Immature natural killer cell (primary cell): ENCODE measurements around the gene FOXP1. TPM values are rescaled to one million over a fixed set of nuclear protein-coding genes. Genes with fewer than 3 reads are reported as not detected.

Source experiments
- DNase-seq, 3 donors: peaks; one replicate each; pipeline ENCODE4 v3.0.0; 2022; ENCODE audit warnings: mixed read lengths in 1 of 3
- H3K27ac Mint-ChIP-seq, 6 donors: one replicate each; pipeline ENCODE4 v1.8.0; 2020; ENCODE audit warnings: mixed read lengths in 6 of 6, mild to moderate bottlenecking in 5 of 6, inconsistent platforms in 4 of 6, moderate library complexity in 3 of 6
- H3K27me3 Mint-ChIP-seq, 3 donors: one replicate each; pipeline ENCODE4 v1.8.0; 2020 to 2021; ENCODE audit warnings: low read depth in 3 of 3, mild to moderate bottlenecking in 3 of 3, mixed read lengths in 3 of 3, moderate library complexity in 3 of 3, inconsistent platforms in 1 of 3
- H3K36me3 Mint-ChIP-seq, 3 donors: one replicate each; pipeline ENCODE4 v1.8.0; 2020; ENCODE audit warnings: mixed read lengths in 3 of 3, inconsistent platforms in 2 of 3, mild to moderate bottlenecking in 2 of 3
- H3K4me1 Mint-ChIP-seq, 2 donors: one replicate each; pipeline ENCODE4 v1.8.0; 2020; ENCODE audit warnings: inconsistent platforms in 2 of 2, mild to moderate bottlenecking in 2 of 2, mixed read lengths in 2 of 2, moderate library complexity in 1 of 2
- H3K4me3 Mint-ChIP-seq, 5 donors: one replicate each; pipeline ENCODE4 v1.8.0; 2020; ENCODE audit warnings: mild to moderate bottlenecking in 5 of 5, mixed read lengths in 5 of 5, inconsistent platforms in 3 of 5, moderate library complexity in 3 of 5
- H3K9me3 Mint-ChIP-seq, 6 donors: one replicate each; pipeline ENCODE4 v1.8.0; 2020; ENCODE audit warnings: mild to moderate bottlenecking in 6 of 6, mixed read lengths in 6 of 6, inconsistent platforms in 4 of 6, moderate library complexity in 3 of 6
- polyA plus RNA-seq, 3 donors: library from polyadenylated mRNA; unstranded; fragments of 300-500 nt; fragmentation: Illumina TruSeq; gene quantifications; one replicate each; pipeline ENCODE4 v1.2.3, GENCODE V29; 2021

FOXP1 gene
- polyA plus RNA-seq, 3 donors from 2014 or later: 68.2 to 133 (median 84.0) TPM

GRCh38 chr3:70963431-70964275 lies 619.9 kb downstream of the FOXP1 start:
- peaks cover 19 to 60% (median 26%) of the 10 kb centered on the region in 3 donors for H3K36me3 Mint-ChIP-seq
- no peak overlapping the region for H3K4me3 Mint-ChIP-seq
- H3K9me3 Mint-ChIP-seq: no peaks in the 10 kb centered on the region
- DNase-seq: no peak
- peaks cover 2 to 9% (median 2%) of the 10 kb centered on the region in 3 donors for H3K27me3 Mint-ChIP-seq
- peak overlapping the region in 4 of 6 donors; percentile 4 to 55 (median 37) for H3K27ac Mint-ChIP-seq
- H3K4me1 Mint-ChIP-seq: no peaks in the 10 kb centered on the region

DNA sequence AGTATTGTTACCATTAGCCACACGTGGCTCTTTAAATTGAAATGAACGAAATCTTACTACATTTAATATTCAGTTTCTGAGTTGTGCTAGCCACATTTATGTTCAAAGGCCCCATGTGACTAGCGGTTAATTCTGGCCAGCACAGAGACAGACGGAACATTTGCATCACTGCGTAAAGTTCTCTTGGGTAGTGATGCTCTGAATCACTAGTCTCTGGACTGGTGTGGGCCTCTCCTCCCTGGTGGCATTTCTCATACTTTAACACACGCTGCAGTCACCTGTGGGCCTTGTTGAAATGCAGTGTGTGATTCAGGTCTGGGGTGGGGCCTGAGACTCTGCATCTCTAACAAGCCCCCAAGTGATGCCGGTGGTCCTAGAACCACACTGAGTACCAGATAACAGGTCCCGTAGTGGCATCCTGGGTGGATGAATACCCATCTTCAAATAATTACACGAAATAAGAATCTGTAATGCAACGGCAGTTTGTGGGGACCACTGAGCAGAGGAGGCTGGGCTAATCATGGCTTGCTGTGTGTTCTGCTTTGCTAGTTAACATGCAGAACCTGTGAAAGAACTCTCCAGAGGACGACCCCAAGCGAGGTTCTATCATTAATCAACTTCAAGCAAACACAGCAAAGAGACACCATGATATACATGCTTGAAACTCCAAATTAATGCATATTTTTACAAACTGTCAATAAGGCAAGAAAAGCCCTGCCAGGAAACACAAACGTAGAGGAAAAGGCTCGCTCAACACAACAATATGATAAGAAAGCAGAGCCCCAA lies 623.8 kb downstream of the FOXP1 start:
- Mint-ChIP-seq H3K4me1 (no peaks in the 10 kb centered on the region), H3K4me3 (no peak overlapping the region), H3K27me3 (peaks cover 2 to 11% (median 4%) of the 10 kb centered on the region in 3 donors), H3K9me3 (no peaks in the 10 kb centered on the region), H3K27ac (peak overlapping the region in 2 of 6 donors; percentile 33 to 43), H3K36me3 (peaks cover 29 to 57% (median 29%) of the 10 kb centered on the region in 3 donors)
- no peak for DNase-seq

DNA sequence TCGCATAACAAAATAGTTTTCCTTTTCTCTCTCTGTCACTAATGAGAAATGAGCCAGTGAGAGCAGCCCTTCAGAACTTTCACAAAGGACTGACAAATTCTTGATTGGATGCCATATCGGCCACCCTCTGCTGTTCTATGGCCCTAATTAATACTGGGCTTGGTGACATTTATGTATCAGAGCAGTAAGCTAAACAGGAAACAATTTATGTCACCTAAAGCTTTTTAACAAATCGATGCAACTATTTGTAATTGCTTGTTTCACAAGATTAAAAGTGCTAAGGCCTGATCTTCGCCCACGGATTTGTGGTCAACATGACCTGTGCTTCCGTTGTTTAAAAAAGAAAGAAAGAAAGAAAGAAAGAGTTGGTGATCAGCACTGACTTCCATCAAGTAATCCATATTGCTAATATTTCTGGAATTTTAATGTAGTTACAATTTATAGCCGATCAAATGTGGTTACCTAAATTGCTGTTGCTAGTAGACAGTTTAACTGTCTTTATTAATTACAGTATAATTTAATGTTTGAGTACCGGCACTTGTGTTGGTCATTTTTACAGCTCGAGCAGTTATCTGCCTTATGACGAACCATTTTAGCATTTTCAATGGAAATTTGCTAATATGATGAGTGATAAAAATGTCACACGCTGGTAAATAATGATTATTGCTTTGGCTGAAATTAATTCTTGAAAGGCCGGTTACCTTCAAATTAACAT lies 631.3 kb downstream of the FOXP1 start:
- Mint-ChIP-seq H3K27ac (peak overlapping the region in 1 of 6 donors; percentile 4), H3K4me3 (no peak overlapping the region), H3K9me3 (no peaks in the 10 kb centered on the region), H3K27me3 (peaks cover 2 to 6% (median 4%) of the 10 kb centered on the region in 3 donors), H3K36me3 (peaks cover 2 to 7% (median 7%) of the 10 kb centered on the region in 3 donors), H3K4me1 (peaks cover 13 to 15% of the 10 kb centered on the region in 2 donors)
- no peak for DNase-seq

GRCh38 chr3:70951316-70951715 lies 632.2 kb downstream of the FOXP1 start:
- no peak overlapping the region for H3K27ac Mint-ChIP-seq
- peaks cover 0 to 3% (median 0%) of the 10 kb centered on the region in 3 donors for H3K36me3 Mint-ChIP-seq
- no peaks in the 10 kb centered on the region for H3K9me3 Mint-ChIP-seq
- H3K4me3 Mint-ChIP-seq: no peak overlapping the region
- peaks cover 13 to 15% of the 10 kb centered on the region in 2 donors for H3K4me1 Mint-ChIP-seq
- H3K27me3 Mint-ChIP-seq: peaks cover under 1 to 8% (median 4%) of the 10 kb centered on the region in 3 donors
- no peak for DNase-seq

GRCh38 chr3:70947579-70947978 lies 635.9 kb downstream of the FOXP1 start:
- no peak overlapping the region for H3K4me3 Mint-ChIP-seq
- H3K27ac Mint-ChIP-seq: no peak overlapping the region
- H3K36me3 Mint-ChIP-seq: peaks cover 0 to 3% (median 0%) of the 10 kb centered on the region in 3 donors
- peaks cover 13 to 15% of the 10 kb centered on the region in 2 donors for H3K4me1 Mint-ChIP-seq
- no peak for DNase-seq
- no peaks in the 10 kb centered on the region for H3K9me3 Mint-ChIP-seq
- H3K27me3 Mint-ChIP-seq: peaks cover 2 to 11% (median 8%) of the 10 kb centered on the region in 3 donors

DNA sequence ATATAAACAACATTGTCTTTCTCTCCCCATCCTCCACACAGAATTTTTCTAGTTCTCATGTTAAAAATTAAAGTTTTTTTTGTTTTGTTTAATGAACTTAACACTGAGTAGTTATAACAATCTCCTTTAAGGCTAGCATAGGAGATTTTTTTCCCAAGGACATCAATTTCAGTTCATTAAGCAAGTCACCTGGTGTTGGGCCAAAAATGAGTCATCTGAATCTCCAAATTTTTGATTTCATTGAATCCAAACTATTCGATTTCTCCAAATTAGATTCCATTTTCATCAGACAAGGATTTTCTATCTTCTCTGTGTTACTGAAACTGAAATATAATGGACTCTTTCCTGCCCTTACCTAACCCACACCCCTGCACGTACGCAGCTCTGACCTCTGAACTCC lies 639.6 kb downstream of the FOXP1 start:
- peaks cover 3 to 16% (median 5%) of the 10 kb centered on the region in 3 donors for H3K27me3 Mint-ChIP-seq
- H3K36me3 Mint-ChIP-seq: peaks cover 0 to 4% (median 3%) of the 10 kb centered on the region in 3 donors
- H3K27ac Mint-ChIP-seq: no peak overlapping the region
- no peaks in the 10 kb centered on the region for H3K4me1 Mint-ChIP-seq
- no peak overlapping the region for H3K4me3 Mint-ChIP-seq
- DNase-seq: no peak
- peaks cover 0 to 3% (median 0%) of the 10 kb centered on the region in 6 donors for H3K9me3 Mint-ChIP-seq

DNA sequence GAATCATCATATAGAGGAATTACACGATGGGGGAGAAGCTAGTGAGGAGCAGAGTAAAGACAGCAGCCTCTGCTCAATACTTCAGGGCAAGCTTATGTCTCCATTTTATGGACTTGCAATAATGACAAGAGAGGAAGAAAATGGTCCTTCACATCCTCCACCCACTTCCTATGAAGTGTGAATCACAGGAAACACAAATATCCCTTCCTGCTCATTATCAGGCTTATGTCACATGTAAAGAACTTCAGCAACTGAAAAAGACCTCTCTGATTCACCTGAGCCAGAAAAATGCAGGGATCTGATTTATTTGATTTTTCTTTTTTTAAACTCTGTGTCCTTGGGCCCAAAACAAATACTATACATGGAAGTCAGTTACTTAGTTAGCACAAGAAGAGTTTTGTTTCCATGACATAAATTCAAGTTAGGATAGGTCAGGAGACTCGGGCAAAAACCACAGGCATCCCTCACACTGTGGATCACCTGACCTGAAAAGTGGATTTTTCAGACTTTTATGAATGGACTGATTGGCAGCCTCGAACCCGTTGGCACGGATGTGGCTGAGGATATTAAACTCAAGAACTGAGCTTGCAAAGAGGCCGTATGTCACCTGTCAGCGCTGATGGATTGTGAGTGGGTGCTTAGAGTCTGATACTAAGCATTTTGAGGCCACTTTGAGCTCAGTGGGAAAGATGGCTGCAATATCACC lies 650.3 kb downstream of the FOXP1 start:
- Mint-ChIP-seq H3K4me1 (peaks cover 12 to 14% of the 10 kb centered on the region in 2 donors), H3K27ac (no peak overlapping the region), H3K36me3 (peaks cover 0 to 3% (median 0%) of the 10 kb centered on the region in 3 donors), H3K4me3 (peak overlapping the region in 1 of 5 donors; percentile 2), H3K27me3 (peaks cover under 1 to 4% (median 2%) of the 10 kb centered on the region in 3 donors), H3K9me3 (no peaks in the 10 kb centered on the region)
- DNase-seq: no peak

GRCh38 chr3:70930066-70930465 lies 653.5 kb downstream of the FOXP1 start:
- DNase-seq: no peak
- H3K4me3 Mint-ChIP-seq: no peak overlapping the region
- peaks cover 12 to 14% of the 10 kb centered on the region in 2 donors for H3K4me1 Mint-ChIP-seq
- peaks cover 2 to 11% (median 2%) of the 10 kb centered on the region in 3 donors for H3K27me3 Mint-ChIP-seq
- H3K27ac Mint-ChIP-seq: no peak overlapping the region
- H3K9me3 Mint-ChIP-seq: no peaks in the 10 kb centered on the region
- H3K36me3 Mint-ChIP-seq: peaks cover 0 to 3% (median 0%) of the 10 kb centered on the region in 3 donors

DNA sequence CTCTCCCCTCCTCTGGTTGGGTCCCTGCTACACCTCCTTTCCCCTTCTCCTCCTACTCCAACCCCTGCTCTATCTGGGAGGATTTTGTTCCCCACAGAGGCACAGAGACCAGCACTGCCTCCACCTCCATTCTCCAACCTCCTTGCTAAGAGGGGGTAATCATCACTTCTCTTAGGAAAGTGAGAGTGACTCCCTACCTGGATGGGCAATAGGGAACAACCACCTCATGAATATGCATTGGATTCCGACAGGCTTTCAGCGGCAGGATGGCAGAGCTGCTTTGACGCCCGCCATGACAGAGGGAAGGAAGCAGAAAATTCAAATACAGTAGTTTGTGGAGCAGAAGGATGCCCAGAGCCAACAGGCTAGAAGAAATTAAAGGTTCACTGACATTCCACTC lies 656.3 kb downstream of the FOXP1 start:
- Mint-ChIP-seq H3K36me3 (peaks cover 0 to 8% (median 0%) of the 10 kb centered on the region in 3 donors), H3K9me3 (no peaks in the 10 kb centered on the region), H3K27me3 (peaks cover under 1 to 11% (median 7%) of the 10 kb centered on the region in 3 donors), H3K4me1 (no peaks in the 10 kb centered on the region), H3K4me3 (no peak overlapping the region), H3K27ac (no peak overlapping the region)
- no peak for DNase-seq

DNA sequence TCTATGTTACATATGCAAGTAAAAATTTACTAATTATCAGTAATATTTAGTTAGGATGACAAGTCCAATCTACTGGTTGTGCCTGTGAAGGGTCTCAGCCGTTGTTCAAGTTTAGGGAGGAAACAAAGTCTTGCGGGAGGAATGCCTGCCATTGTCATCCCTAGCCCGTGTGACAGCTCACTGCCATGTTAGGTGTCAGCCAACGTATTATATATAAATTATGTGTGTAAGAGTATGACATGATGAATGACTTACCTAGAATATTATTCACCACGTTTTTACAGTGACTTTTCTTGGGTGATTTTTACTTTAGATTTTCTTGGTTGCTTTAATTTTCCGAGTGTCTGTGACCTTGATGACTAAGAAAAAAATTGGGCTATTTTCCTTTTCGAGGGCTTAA lies 656.7 kb downstream of the FOXP1 start:
- Mint-ChIP-seq H3K4me3 (no peak overlapping the region), H3K36me3 (peaks cover 0 to 5% (median 0%) of the 10 kb centered on the region in 3 donors), H3K4me1 (no peaks in the 10 kb centered on the region), H3K27ac (no peak overlapping the region), H3K27me3 (peaks cover 0 to 11% (median 7%) of the 10 kb centered on the region in 3 donors), H3K9me3 (no peaks in the 10 kb centered on the region)
- no peak for DNase-seq

DNA sequence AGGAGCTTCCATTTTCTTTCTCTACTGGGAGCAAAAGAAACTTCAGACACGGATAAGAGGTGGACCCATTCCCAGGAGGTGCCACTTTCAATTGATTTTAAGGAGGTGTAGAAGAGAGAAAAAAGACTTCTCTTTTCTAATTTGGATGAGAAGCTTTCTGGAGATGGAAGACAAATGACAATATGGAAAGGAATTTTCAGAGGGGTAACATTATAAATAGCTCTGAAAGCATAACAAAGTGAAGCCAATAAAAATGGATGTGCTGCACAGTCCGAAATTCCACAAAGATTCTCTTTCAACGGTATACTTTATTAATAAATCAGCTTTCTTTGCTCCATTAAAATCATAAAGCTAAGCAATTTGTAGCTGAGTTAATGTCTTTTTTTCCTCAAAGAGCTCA lies 663.9 kb downstream of the FOXP1 start:
- Mint-ChIP-seq H3K27ac (no peak overlapping the region), H3K4me3 (no peak overlapping the region), H3K36me3 (peaks cover 0 to 4% (median 0%) of the 10 kb centered on the region in 3 donors), H3K27me3 (peaks cover 0 to 5% (median 4%) of the 10 kb centered on the region in 3 donors), H3K4me1 (no peaks in the 10 kb centered on the region), H3K9me3 (no peaks in the 10 kb centered on the region)
- DNase-seq: no peak

DNA sequence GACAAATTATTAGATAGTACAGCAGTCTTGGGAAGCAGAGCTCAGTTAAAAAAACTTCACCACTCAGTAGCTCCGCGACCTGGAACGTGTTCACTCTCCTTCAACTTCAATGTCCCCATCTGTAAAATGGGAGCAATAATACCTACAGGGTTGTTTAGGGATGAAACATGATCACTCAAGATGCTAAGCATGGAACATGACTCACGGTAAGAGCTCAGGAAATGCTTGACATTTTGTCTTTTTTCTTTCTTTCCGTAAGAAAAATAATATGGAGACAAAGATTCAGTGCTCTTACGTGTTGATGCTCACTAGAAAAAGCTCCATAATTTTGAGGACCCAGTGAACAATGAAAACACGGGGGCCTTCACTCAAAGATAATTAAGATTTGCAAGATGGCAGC lies 664.4 kb downstream of the FOXP1 start:
- Mint-ChIP-seq H3K4me1 (no peaks in the 10 kb centered on the region), H3K27ac (no peak overlapping the region), H3K27me3 (peaks cover 0 to 6% (median 5%) of the 10 kb centered on the region in 3 donors), H3K4me3 (no peak overlapping the region), H3K9me3 (no peaks in the 10 kb centered on the region), H3K36me3 (peaks cover 0 to 4% (median 0%) of the 10 kb centered on the region in 3 donors)
- no peak for DNase-seq
